NCI-H2081 treated with DMSO at 0.1 percent for 48 hours (cell line): ENCODE data around the gene ADGRL1.
"Not testable (repeated sequence)": the region's sequence is repeated elsewhere in the genome, so short reads cannot be mapped to it uniquely, and the experiment has no call there.

Experiments used
- DNase-seq: peaks from one replicate; lab custom pipeline; 2025; lab: John Stamatoyannopoulos, UW

Gene ADGRL1

DNA sequence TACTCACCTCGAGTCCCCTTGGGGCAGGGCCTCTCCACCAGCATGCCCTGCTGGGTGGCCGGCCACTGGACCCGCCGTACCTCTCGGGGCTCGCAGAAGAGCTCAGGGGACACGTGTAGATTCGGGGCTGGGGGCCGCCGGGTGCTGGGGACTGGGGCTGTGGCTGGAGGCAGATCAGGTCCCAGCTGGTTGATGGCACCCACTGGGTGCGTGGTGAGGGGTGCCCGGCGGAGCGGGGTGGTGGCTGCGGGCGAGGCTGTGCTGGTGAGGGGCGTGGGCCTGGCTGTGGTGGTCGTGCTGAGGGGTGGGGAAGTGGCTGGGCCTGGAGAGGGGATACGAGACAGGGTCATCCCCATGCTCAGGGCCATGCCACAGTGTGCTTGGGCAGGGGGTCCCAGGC is 44.7 kb downstream of the ADGRL1 start:
- DNase-seq: no peak

- no peak for DNase-seq
Observed at GRCh38 chr19:14160017-14160703, 45.8 kb downstream of the ADGRL1 start.

DNA sequence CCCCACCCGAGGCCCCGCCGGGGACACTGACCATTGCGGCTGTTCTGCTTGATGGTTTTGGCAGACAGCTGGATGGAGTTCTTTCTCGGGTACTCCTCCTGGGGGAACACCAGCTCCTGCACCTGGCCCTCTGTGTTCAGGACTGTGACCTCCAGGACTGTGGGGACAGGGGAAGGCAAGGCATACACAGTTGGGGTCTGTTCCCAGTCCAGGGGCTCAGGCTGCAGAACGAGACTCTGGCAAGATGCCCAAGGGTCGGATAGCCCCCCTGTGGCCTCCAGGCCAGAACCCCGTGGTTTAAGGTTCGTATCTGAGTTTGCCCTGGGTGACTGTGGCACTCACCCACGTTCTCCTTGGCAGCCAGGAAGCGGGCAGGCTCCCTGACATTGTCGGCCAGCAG is 46.9 kb downstream of the ADGRL1 start:
- DNase-seq: no peak

- DNase-seq: no peak
Observed at GRCh38 chr19:14158276-14159023, 47.5 kb downstream of the ADGRL1 start.

DNA sequence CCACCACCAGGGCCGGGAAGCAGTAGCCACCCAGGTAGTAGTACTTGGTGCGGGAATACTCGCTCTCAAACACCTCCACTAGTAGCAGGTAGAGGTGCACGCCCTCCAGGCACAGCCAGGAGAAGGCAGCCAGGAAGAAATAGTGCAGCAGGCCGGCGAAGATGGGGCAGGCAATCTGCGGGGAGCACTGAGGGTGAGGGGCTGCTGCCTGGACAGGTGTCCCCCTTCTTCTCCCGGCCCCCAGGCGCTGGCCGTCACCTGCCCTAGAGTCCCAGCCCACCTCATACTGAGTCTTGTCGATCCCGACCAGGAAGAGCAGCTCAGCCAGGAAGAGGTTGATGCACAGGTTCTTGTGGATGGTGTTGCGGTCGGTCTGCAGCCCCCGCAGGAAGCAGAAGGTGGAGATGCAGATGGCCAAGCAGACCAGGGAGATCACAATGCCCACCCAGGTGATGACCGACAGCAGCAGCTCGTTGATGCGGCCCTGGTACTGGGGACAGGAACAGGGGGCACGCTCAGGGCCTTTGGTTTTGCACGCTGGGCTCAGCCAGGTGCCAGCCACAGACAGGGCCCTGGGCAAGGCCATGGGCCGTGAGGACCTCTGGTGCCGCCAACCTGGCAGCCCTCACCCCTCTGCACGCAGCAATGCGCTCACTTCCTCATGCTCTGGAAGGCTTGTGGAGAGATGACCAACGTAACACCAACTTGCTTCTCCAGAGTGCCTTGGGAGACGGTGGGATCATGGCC is 48.8 kb downstream of the ADGRL1 start:
- DNase-seq: no peak

DNA sequence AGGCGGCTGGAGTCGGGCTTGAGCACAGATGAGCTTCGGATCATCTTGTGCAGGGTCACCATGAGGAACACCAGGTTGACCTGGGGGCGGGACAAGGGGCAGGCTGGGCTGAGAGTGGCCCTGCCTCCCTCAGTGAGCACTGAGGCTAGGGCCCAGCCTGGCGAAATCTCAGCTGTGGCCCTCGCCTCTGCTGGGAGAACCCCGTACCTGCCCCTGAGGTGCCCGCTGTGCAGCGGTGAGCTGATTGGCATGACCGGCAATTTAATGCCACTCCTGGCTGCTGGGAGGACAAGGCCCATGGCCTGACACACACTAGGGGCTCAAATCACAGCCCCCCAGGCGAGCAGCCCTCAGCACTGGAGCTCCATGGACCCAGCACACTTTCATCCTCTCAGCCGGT is 49.8 kb downstream of the ADGRL1 start:
- no peak for DNase-seq

DNA sequence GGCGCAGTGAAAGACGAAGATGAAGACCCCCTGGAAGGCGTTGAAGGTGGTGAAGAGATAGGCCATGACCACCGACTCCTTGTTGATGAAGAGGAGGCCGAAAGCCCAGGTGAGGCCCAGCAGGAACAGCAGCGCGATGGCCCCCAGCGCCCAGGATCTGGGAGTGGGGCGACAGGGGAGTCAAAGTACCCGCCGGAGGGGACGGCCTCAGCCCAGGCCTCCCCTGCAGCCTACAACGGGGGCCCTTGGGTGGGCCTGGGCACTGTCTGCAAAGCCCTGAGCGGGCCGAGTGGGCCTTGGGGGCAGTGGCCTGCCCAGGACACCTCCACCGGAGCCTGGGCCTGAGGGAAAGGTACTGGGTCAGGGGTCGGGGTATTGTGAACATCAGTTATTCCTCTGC is 50.6 kb downstream of the ADGRL1 start:
- no peak for DNase-seq

- DNase-seq: no peak
Observed at GRCh38 chr19:14152713-14153112, 53.3 kb downstream of the ADGRL1 start.

GRCh38 chr19:14150770-14151661 is 55.0 kb downstream of the ADGRL1 start:
- no peak for DNase-seq

DNA sequence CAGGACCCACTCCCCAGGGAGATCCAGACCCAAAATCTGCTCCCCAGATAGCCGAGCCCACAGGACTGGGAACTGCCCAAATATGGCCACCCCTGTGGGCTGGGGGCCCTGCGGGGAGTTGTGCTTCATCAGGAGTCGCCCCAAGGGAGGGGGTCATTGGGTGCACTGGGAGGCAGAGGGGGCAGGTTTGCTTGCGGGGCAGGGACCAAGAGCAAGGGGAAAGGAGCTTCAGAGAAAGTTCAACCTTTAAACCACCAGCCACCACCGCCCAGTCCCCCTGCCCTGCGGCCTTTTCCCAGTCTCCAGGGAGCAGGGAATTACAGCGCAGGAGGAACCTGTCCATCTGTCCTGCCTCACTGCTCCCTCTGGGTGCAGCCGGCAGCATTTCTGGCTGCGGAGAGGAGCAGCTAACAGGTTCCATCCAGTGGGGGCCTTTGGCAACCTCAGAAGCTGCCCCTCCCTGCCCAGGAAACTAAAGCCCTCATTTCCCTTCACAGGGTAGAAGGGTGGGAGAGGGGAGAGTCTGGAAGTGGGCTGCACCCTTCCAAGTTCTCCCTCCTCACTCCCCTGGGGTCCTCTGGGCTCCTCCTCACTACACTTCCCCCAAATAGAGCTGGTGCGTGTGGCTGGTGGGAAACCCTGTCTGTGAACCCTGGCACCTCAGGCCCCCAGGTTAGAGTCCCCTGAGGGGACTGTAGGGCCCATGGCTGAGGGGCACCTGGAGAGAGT is 55.8 kb downstream of the ADGRL1 start:
- DNase-seq: no peak

DNA sequence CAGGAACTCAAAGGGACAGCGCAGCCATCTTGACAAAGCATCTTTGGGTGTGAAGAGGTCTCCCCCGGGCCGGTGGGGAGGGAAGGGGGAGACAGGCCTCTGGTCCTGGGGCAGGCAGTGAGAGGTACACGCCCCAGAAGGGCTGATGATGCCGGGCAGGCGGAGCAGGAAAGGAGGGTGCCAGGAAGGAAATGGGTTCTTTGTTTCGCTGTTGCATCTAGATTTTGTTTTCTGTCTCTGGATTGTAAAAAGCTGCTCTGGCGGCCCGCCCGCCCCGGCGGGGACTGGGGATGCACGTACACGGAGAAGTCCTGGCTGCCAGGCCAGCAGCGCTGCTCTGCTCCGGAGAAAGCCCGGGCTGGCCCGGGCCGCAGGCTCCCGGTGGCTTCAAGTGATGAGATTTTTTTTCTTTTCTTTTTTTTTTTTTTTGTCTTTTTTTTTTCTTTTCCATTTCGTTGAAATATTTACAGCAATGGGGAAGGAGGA is 56.4 kb downstream of the ADGRL1 start:
- DNase-seq: no peak

GRCh38 chr19:14148751-14149410 is 57.1 kb downstream of the ADGRL1 start:
- DNase-seq: no peak

GRCh38 chr19:14147797-14148605 is 58.0 kb downstream of the ADGRL1 start:
- no peak for DNase-seq

DNA sequence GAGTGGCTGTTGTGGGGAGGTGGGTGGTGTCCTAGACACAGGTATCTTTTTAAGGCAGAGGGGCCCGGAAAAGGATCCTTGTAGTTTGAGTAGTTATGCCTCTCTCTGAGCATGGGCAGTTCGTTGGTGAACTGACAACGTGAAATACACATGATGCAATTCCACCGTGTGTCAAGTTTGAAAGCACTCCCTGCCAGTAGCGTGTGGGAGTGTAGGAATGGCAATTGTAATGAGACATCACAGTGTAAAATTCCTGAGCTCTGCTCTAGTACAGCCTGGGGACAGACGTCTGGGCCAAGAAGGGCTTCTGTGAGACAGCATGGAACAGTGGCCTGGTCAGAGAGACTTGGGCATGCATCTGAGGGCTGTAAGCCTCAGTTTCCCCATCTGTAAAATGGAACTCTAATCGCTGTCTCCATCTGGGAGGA is 59.2 kb downstream of the ADGRL1 start:
- DNase-seq: no peak

DNA sequence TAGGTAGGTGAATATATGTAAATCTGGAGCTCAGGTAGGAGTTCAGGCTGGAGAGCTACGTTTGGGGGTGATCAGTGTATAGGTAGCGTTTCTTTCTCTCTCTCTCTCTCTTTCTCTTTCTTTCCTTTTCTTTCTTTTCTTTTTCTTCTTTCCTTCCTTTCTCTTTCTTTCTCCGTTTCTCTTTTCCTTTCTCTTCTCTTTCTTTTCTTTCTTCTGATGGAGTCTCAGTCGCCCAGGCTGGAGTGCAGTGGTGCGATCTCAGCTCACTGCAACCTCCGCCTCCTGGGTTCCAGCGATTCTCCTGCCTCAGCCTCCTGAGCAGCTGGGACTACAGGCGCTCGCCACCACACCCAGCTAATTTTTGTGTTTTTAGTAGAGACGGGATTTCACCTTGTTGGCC is 59.8 kb downstream of the ADGRL1 start:
- not testable (repeated sequence) for DNase-seq

- no peak for DNase-seq
Observed at GRCh38 chr19:14145381-14145780, 60.6 kb downstream of the ADGRL1 start.

DNA sequence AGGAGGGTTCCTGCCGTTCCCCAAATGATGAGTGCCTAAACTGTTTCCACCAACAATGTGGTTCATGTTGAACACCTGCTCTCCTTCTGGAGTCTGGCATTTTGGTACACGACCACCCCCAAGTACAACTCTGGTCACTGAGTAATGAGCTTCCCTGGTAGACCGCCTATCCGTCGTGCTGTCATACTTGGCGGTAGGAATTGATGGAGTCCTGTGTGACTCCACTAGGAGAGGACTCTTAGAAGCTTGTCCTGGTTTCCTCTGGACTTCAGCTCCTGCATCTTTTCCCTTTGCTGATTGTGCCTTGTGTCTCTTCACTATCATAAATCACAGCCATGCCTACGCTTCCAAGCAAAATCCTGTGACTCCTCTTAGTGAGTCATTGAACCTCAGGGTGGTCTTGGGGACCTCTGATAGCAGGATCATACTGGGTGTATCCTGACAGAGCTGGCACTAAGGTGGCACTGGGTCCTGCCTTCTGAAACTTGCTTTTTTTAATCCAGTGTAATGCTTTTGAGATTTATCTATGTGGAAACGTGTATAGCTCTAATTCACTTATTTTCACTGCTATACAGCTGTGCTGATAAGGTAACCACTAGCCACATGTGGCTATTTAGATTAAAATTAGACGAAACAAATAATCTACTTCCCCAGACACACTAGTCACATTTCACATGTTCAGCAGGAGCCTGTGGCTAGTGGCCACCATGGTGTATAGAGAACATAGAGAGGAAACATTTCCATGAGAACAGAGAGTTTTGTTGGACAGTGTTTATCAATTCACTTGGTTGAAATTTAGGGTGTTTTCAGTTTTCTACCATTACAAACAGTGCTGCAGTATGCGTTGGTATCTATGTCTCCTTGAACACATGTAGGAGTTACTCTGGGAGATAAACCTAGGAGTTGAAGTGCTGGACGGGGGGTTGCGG is 63.4 kb downstream of the ADGRL1 start:
- DNase-seq: no peak

GRCh38 chr19:14141041-14141440 is 64.9 kb downstream of the ADGRL1 start:
- no peak for DNase-seq

GRCh38 chr19:14139944-14140343 is 66.0 kb downstream of the ADGRL1 start:
- DNase-seq: no peak
